Tibial nerve (tissue), 4 donors: ENCODE results near the gene LIMS1.
"Not testable (repeated sequence)": the region's sequence is repeated elsewhere in the genome, so short reads cannot be mapped to it uniquely, and the experiment has no call there.

ENCODE experiments used
- CTCF ChIP-seq, 5 experiments: fragments of 200-600 bp in 3 of 5; fragments of 450-650 bp in 2 of 5; sonication (generic) in 3 of 5; IDR thresholded peaks; one replicate each; pipeline ENCODE4 v1.5.1; 2016 to 2019; ENCODE audit warnings: antibody characterized with exemption in 5 of 5, mild to moderate bottlenecking in 3 of 5, moderate library complexity in 2 of 5
- EP300 ChIP-seq, 2 donors: sonication (generic); formaldehyde crosslinking; IDR thresholded peaks; one replicate each; pipeline ENCODE4 v1.6.1; 2017; ENCODE audit warnings: antibody characterized with exemption in 2 of 2, mild to moderate bottlenecking in 1 of 2
- POLR2A ChIP-seq, 2 donors: fragments of 450-650 bp; IDR thresholded peaks; one replicate each; pipeline ENCODE4 v1.6.1; 2017; ENCODE audit warnings: antibody characterized with exemption in 2 of 2, mild to moderate bottlenecking in 2 of 2, moderate library complexity in 2 of 2

- TF ChIP-seq CTCF, POLR2A, EP300 (IDR thresholded peaks at IDR 0.05): not testable (repeated sequence)
These were observed 63.0 kb downstream of the LIMS1 start for GRCh38 chr2:108597105-108597744.
